OCI-LY7 (cell line): ENCODE results near the gene CCNL2. TPM values are rescaled to one million over a fixed set of nuclear protein-coding genes. Genes with fewer than 3 reads are reported as not detected.

ENCODE experiments used
- BruUV-seq: library from RNA; stranded (reverse); fragments of 400-500 nt; replicated peaks from 2 replicates; lab custom pipeline; 2021; lab: Mats Ljungman, UMichigan
- CTCF ChIA-PET: fragments of 300-600 bp; sonication (Branson Sonifier 250); formaldehyde crosslinking; loops from one replicate; lab custom pipeline; 2022; ENCODE audit warnings: antibody characterized with exemption; ENCODE audit not compliant: unreplicated experiment; lab: Charles Lee
- POLR2A ChIA-PET: fragments of 300-600 bp; sonication (Branson Sonifier 250); formaldehyde crosslinking; loops from one replicate; lab custom pipeline; 2022; ENCODE audit warnings: antibody characterized with exemption; lab: Charles Lee
- DNase-seq: peaks from one replicate; pipeline ENCODE4 v3.0.0-alpha.2; 2015; ENCODE audit warnings: low spot score
- H2AFZ ChIP-seq: fragments of 200-600 bp; sonication (generic), shearing (Covaris generic); 2 replicates; pipeline ENCODE4 v1.6.1; 2014; ENCODE audit warnings: mild to moderate bottlenecking, antibody characterized with exemption, low read length, moderate library complexity
- H3K27ac ChIP-seq: fragments of 200-600 bp; sonication (generic); 2 replicates; pipeline ENCODE4 v1.5.1; 2014; ENCODE audit warnings: mixed run types, low read depth, mild to moderate bottlenecking, moderate library complexity, low read length, inconsistent platforms; ENCODE audit not compliant: poor library complexity, severe bottlenecking
- H3K36me3 ChIP-seq: fragments of 200-600 bp; sonication (generic); 2 replicates; pipeline ENCODE4 v1.6.1; 2014; ENCODE audit warnings: mild to moderate bottlenecking, antibody characterized with exemption, low read length, moderate library complexity, mixed read lengths; ENCODE audit not compliant: insufficient read depth
- H3K4me1 ChIP-seq: fragments of 200-600 bp; sonication (generic); 2 replicates; pipeline ENCODE4 v1.5.1; 2014; ENCODE audit warnings: mild to moderate bottlenecking, low read length; ENCODE audit not compliant: insufficient read depth, poor library complexity, severe bottlenecking
- H3K4me2 ChIP-seq: fragments of 200-600 bp; sonication (generic); 2 replicates; pipeline ENCODE4 v1.6.1; 2014; ENCODE audit warnings: mild to moderate bottlenecking, low read length
- H3K4me3 ChIP-seq: fragments of 200-600 bp; sonication (generic); 2 replicates; pipeline ENCODE4 v1.5.1; 2014; ENCODE audit warnings: mild to moderate bottlenecking, low read depth, low read length; ENCODE audit not compliant: poor library complexity, severe bottlenecking
- H3K79me2 ChIP-seq: fragments of 200-600 bp; sonication (generic); 2 replicates; pipeline ENCODE4 v1.6.1; 2016; ENCODE audit warnings: low read depth, mild to moderate bottlenecking, low read length, moderate library complexity, mixed read lengths; ENCODE audit not compliant: insufficient read depth
- H3K9me2 ChIP-seq: fragments of 200-600 bp; sonication (generic); 2 replicates; pipeline ENCODE4 v1.6.1; 2016; ENCODE audit warnings: mild to moderate bottlenecking, low read length, mixed read lengths; ENCODE audit not compliant: insufficient read depth
- H3K9me3 ChIP-seq: fragments of 200-600 bp; sonication (generic); 2 replicates; pipeline ENCODE4 v1.6.1; 2014; ENCODE audit warnings: mild to moderate bottlenecking, mixed run types, low read length, mixed read lengths
- H4K20me1 ChIP-seq: fragments of 200-600 bp; sonication (generic); 2 replicates; pipeline ENCODE4 v1.6.1; 2014; ENCODE audit warnings: mild to moderate bottlenecking, antibody characterized with exemption, low read length, moderate library complexity, mixed read lengths; ENCODE audit not compliant: insufficient read depth
- EZH2phosphoT487 ChIP-seq: fragments of 200-600 bp; sonication (generic); IDR thresholded peaks from 2 replicates; pipeline ENCODE4 v1.6.1; 2018; ENCODE audit warnings: low read depth, borderline replicate concordance, mild to moderate bottlenecking, mixed run types, antibody characterized with exemption, low read length, moderate library complexity, mixed read lengths
- intact Hi-C: fragments of 100-400 bp; cut with micrococcal nuclease; formaldehyde crosslinking; loops from one replicate; pipeline ENCODE4 v1.10.0; 2022; ENCODE audit not compliant: unreplicated experiment
- total RNA-seq, 2 experiments: library from RNA; depleted of rRNA in 1 of 2; stranded (reverse); fragments of >200 nt in 1 of 2; shearing (Covaris generic) in 1 of 2; gene quantifications; 2 replicates each; pipeline ENCODE4 v1.2.3, GENCODE V29; 2014 to 2022
- TF ChIP-seq, protein P1 (sequence below): fragments of 200-600 bp; sonication (generic); conservative IDR thresholded peaks from 2 replicates; pipeline ENCODE4 v1.5.1; 2014; ENCODE audit warnings: mild to moderate bottlenecking, antibody characterized with exemption, low read length, moderate library complexity, mixed read lengths

The CCNL2 gene
- total RNA-seq, 2 experiments from 2014 or later: 213 to 307 TPM

GRCh38 chr1:1358433-1359271, 40.5 kb downstream of the CCNL2 start, which contains the start of gene MXRA8:
MXRA8 (minus strand) TSS chr1:1358555; CDS start chr1:1358504, 51 bp downstream.
- Histone ChIP-seq H4K20me1 (no peaks in the 10 kb centered on the region), H3K4me1 (no peaks in the 10 kb centered on the region), H3K9me3 (no peaks in the 10 kb centered on the region), H3K4me2 (no peak within 1 kb of the TSS), H3K36me3 (no peaks in the 10 kb centered on the region), H3K9me2 (no peaks in the 10 kb centered on the region), H2AFZ (no peak within 1 kb of the TSS), H3K27ac (no peak within 1 kb of the TSS), H3K79me2 (no peaks in the 10 kb centered on the region), H3K4me3 (no peak within 1 kb of the TSS)
- CTCF ChIA-PET: no interaction called here
- TF ChIP-seq EZH2phosphoT487: no peak
- TF ChIP-seq, protein P1, sequence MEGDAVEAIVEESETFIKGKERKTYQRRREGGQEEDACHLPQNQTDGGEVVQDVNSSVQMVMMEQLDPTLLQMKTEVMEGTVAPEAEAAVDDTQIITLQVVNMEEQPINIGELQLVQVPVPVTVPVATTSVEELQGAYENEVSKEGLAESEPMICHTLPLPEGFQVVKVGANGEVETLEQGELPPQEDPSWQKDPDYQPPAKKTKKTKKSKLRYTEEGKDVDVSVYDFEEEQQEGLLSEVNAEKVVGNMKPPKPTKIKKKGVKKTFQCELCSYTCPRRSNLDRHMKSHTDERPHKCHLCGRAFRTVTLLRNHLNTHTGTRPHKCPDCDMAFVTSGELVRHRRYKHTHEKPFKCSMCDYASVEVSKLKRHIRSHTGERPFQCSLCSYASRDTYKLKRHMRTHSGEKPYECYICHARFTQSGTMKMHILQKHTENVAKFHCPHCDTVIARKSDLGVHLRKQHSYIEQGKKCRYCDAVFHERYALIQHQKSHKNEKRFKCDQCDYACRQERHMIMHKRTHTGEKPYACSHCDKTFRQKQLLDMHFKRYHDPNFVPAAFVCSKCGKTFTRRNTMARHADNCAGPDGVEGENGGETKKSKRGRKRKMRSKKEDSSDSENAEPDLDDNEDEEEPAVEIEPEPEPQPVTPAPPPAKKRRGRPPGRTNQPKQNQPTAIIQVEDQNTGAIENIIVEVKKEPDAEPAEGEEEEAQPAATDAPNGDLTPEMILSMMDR: no peak
- BruUV-seq: no TSS peak
- POLR2A ChIA-PET: no interaction called here
- DNase-seq: no peak
- intact Hi-C loops: no loop called here

GRCh38 chr1:1357871-1358432, 41.2 kb downstream of the CCNL2 start:
- intact Hi-C loops: no loop called here
- ChIA-PET CTCF (no interaction called here), POLR2A (no interaction called here)
- peaks cover 6% of the 10 kb centered on the region for H3K4me1 ChIP-seq
- no peak overlapping the region for H3K4me3 ChIP-seq
- no peaks in the 10 kb centered on the region for H3K36me3 ChIP-seq
- H2AFZ ChIP-seq: no peak overlapping the region
- no TSS peak for BruUV-seq
- H3K9me3 ChIP-seq: no peaks in the 10 kb centered on the region
- DNase-seq: no peak
- H3K4me2 ChIP-seq: no peak overlapping the region
- H4K20me1 ChIP-seq: no peaks in the 10 kb centered on the region
- H3K9me2 ChIP-seq: no peaks in the 10 kb centered on the region
- H3K79me2 ChIP-seq: no peaks in the 10 kb centered on the region
- no peak for TF ChIP-seq EZH2phosphoT487
- TF ChIP-seq, protein P1: no peak
- no peak overlapping the region for H3K27ac ChIP-seq
